WERI-Rb-1 (cell line): ENCODE data around the gene KLC1.

ENCODE experiments used
- DNase-seq: peaks from one replicate; pipeline ENCODE4 v3.0.0-alpha.2; 2020
- H3K27ac ChIP-seq: fragments of 250-450 bp; sonication (Bioruptor Pico); 2 replicates; pipeline ENCODE4 v1.5.1; 2020; ENCODE audit warnings: mild to moderate bottlenecking, moderate library complexity
- H3K27me3 ChIP-seq: fragments of 250-450 bp; sonication (Bioruptor Pico); 2 replicates; pipeline ENCODE4 v1.5.1; 2021; ENCODE audit warnings: mild to moderate bottlenecking, low read depth, moderate library complexity; ENCODE audit not compliant: insufficient read depth, severe bottlenecking
- H3K36me3 ChIP-seq: fragments of 250-450 bp; sonication (Bioruptor Pico); 2 replicates; pipeline ENCODE4 v1.5.1; 2020; ENCODE audit warnings: mild to moderate bottlenecking, moderate library complexity
- H3K4me3 ChIP-seq: 2 replicates; pipeline ENCODE4 v1.5.1; 2011; ENCODE audit warnings: low read depth, mild to moderate bottlenecking, control low read depth, low read length
- H3K9me3 ChIP-seq: fragments of 250-450 bp; sonication (Bioruptor Pico); 2 replicates; pipeline ENCODE4 v1.5.1; 2021; ENCODE audit warnings: mild to moderate bottlenecking, moderate library complexity; ENCODE audit not compliant: severe bottlenecking
- TF ChIP-seq, protein P1 (sequence below): IDR thresholded peaks from 2 replicates; pipeline ENCODE4 v1.5.1; 2011; ENCODE audit warnings: low read depth, mild to moderate bottlenecking, control low read depth, inconsistent platforms, low read length

Gene KLC1

DNA sequence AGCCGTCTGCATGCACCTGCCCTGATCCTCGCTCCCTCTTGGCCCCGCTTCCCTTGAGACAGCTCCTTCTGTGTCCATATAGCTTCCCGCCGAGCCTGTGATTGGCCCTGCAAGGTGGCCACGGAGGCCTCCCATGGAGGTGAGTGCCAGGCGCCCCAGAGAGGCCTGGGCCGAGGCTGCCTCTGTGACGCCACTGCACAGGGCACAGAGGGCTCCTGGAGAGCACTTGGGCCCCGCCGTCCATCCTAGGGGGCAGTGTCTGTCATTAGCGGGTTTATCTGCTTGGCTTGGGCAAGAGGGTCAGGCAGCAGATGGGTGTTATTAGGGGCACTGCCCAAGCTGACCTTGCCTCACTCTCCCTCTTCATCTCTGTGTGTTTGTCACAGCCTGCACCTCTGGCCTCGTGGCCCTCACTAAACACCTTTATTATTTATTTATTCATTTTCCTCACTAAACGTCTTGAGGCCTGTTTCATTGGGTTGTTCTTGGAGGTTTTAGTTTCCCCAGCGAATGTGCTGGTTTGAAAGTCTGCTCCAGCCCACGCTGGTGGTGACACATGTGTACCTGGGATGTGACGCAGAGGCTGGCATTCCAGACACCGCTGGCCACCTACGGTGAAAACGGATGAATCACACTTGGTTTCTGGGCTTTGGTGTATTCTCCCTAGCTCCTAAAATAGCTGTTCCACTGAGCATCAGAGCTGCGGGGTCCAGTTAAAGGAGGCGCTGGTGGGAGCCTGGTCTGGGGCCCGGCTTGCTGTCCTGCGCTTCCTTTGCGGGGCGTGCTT lies 92.5 kb downstream of the KLC1 start:
- Histone ChIP-seq H3K36me3 (peaks cover 7% of the 10 kb centered on the region), H3K27ac (no peak overlapping the region), H3K27me3 (no peaks in the 10 kb centered on the region), H3K4me3 (no peak overlapping the region), H3K9me3 (no peaks in the 10 kb centered on the region)
- DNase-seq, result no peak
- TF ChIP-seq, protein P1, sequence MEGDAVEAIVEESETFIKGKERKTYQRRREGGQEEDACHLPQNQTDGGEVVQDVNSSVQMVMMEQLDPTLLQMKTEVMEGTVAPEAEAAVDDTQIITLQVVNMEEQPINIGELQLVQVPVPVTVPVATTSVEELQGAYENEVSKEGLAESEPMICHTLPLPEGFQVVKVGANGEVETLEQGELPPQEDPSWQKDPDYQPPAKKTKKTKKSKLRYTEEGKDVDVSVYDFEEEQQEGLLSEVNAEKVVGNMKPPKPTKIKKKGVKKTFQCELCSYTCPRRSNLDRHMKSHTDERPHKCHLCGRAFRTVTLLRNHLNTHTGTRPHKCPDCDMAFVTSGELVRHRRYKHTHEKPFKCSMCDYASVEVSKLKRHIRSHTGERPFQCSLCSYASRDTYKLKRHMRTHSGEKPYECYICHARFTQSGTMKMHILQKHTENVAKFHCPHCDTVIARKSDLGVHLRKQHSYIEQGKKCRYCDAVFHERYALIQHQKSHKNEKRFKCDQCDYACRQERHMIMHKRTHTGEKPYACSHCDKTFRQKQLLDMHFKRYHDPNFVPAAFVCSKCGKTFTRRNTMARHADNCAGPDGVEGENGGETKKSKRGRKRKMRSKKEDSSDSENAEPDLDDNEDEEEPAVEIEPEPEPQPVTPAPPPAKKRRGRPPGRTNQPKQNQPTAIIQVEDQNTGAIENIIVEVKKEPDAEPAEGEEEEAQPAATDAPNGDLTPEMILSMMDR, result no peak

DNA sequence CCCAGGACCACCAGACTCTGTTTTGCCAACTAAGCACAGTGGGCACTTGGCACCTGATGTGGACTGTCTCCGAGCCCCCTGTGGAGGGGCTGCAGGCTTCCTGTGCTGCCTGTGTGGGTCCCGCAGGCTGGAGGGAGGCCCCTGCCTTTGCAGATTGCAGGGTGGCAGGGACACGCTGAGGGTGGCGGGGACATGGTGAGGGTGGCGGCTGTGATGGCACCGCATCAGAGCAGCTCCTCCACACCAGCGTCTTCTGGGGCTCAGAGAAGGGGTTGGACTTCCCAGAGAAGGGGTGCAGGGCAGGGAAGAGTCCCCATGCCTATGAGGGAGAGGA lies 94.7 kb downstream of the KLC1 start:
- TF ChIP-seq, protein P1, result no peak
- Histone ChIP-seq H3K4me3 (no peak overlapping the region), H3K9me3 (no peaks in the 10 kb centered on the region), H3K36me3 (peaks cover 4% of the 10 kb centered on the region), H3K27ac (no peak overlapping the region), H3K27me3 (no peaks in the 10 kb centered on the region)
- no peak for DNase-seq

DNA sequence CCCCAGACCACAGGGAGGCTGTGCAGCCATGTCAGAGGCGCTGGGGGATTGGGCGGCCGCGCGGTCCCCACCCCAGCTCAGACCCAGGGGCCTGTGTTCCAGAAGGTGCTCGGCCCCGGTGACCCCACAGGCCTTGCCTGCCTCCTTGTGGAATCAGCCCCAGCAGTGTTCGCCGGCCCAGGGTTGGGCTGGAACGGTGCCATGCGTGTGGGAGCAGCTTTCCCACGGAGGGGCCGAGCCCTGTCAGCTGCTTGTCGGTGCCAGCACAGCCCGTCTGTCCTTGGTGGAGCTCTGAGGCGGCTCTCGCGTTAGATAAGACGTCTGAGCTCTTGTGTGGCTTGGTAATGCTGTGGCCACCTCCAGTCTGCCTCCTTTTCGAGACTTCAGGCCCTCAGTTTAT lies 95.1 kb downstream of the KLC1 start:
- TF ChIP-seq, protein P1, result no peak
- Histone ChIP-seq H3K27me3 (no peaks in the 10 kb centered on the region), H3K36me3 (peaks cover 8% of the 10 kb centered on the region), H3K27ac (no peak overlapping the region), H3K9me3 (no peaks in the 10 kb centered on the region), H3K4me3 (no peak overlapping the region)
- DNase-seq, result no peak

DNA sequence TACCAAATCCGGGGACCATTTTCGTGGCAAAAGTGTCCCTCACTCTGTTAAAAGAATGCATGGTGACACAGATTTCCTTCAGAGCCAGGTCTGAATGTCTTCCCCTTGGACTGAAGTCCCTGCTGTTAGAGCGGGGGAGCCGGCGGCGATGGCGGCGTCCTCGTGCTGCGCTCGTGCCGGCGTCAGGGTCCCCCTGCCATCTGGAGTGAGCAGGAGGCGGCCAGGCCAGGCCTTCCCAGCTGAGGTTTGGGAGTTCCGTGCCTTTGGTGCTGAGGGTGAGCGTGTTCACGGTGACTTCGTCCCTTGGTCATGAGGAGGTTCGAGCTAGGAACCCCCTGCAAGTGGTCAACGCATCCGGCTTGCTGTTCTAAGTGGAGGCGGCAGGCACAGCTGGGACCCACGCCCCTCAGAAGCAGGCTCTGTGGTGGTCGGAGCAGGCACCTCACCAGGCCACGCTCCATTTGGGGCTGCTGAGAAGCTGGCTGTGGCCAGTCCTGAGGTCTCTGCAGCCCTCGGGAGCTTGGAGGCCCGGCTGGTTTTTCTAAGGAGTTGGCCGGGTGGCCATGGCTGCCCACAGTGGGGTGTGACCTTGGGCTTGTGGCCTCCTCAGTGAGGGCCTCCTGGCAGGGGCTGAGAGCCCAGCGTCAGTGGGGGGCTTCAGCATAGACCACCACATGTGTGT lies 96.1 kb downstream of the KLC1 start:
- Histone ChIP-seq H3K36me3 (peaks cover 18% of the 10 kb centered on the region), H3K27me3 (no peaks in the 10 kb centered on the region), H3K4me3 (no peak overlapping the region), H3K9me3 (no peaks in the 10 kb centered on the region), H3K27ac (no peak overlapping the region)
- no peak for DNase-seq
- TF ChIP-seq, protein P1, result no peak

DNA sequence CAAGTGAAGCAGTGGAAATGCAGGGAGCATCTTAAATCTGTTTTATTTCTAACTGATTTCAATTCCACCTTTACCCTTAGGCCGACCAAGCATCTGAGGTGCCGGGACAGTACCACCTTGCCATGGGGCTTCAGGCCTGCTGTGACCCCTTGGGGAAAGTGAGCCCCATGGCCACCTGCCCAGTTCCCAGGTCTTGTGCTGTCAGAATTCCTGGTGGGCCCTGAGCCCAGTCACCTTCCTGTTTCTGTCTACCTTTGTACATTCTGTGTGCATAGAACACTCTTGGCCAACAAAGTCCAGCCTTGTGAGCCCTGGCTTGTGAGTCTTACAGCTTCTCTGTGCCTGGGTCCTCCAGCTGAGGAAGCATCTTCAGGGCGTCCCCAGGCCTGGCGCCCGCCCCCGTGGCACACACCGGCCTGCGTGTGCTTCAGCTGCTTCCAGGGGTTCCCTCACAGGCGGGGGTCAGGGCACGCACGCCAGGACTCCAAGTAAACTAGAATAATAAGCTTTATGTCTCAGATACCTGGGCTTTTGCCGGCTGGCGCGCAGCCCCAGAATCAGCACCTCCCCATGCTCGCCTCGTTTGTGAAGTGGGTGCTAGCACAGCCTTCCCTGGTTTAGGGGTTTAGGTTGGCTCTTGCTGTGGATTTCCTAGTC lies 96.9 kb downstream of the KLC1 start:
- DNase-seq, result no peak
- Histone ChIP-seq H3K9me3 (no peaks in the 10 kb centered on the region), H3K27me3 (no peaks in the 10 kb centered on the region), H3K36me3 (peaks cover 25% of the 10 kb centered on the region), H3K27ac (no peak overlapping the region), H3K4me3 (no peak overlapping the region)
- TF ChIP-seq, protein P1, result no peak
